GM23338 (cell line): Measurements from ENCODE around the gene BZW2. TPM values are rescaled to one million over a fixed set of nuclear protein-coding genes. Genes with fewer than 3 reads are reported as not detected.

ENCODE experiments used
- ATAC-seq: fragments of 200-7000 bp; cut with Tn5 transposase; 3 replicates; pipeline ENCODE4 v1.9.1; 2020
- DNase-seq: peaks from one replicate; pipeline ENCODE4 v3.0.0-alpha.2; 2015; ENCODE audit warnings: low spot score
- H2AFZ ChIP-seq: fragments of 200-600 bp; sonication (generic); 2 replicates; pipeline ENCODE4 v1.8.0; 2016; ENCODE audit warnings: antibody characterized with exemption, mild to moderate bottlenecking, moderate library complexity
- H3F3A ChIP-seq: fragments of 200-600 bp; sonication (generic); replicated peaks from 2 replicates; pipeline ENCODE4 v1.8.0; 2017; ENCODE audit warnings: antibody characterized with exemption, mixed run types, low read depth
- H3K27ac ChIP-seq: fragments of 200-600 bp; sonication (generic); 2 replicates; pipeline ENCODE4 v1.6.1; 2016; ENCODE audit warnings: low read depth
- H3K27me3 ChIP-seq: fragments of 200-600 bp; sonication (generic); 2 replicates; pipeline ENCODE4 v1.8.0; 2016; ENCODE audit warnings: mild to moderate bottlenecking, mixed run types, moderate library complexity; ENCODE audit not compliant: insufficient read depth
- H3K36me3 ChIP-seq: fragments of 200-600 bp; sonication (generic); 2 replicates; pipeline ENCODE4 v1.8.0; 2016; ENCODE audit warnings: mild to moderate bottlenecking; ENCODE audit not compliant: insufficient read depth
- H3K4me1 ChIP-seq: fragments of 200-600 bp; sonication (generic); 2 replicates; pipeline ENCODE4 v1.8.0; 2016; ENCODE audit warnings: mild to moderate bottlenecking, moderate library complexity; ENCODE audit not compliant: insufficient read depth
- H3K4me2 ChIP-seq: fragments of 200-600 bp; sonication (generic); 2 replicates; pipeline ENCODE4 v1.7.1; 2017; ENCODE audit warnings: mixed run types
- H3K4me3 ChIP-seq: fragments of 200-600 bp; sonication (generic); 2 replicates; pipeline ENCODE4 v1.6.1; 2016; ENCODE audit warnings: mixed run types
- H3K79me2 ChIP-seq: fragments of 200-600 bp; sonication (generic); replicated peaks from 2 replicates; pipeline ENCODE4 v1.8.0; 2017; ENCODE audit warnings: mild to moderate bottlenecking; ENCODE audit not compliant: insufficient read depth
- H3K9me2 ChIP-seq: fragments of 200-600 bp; sonication (generic); 2 replicates; pipeline ENCODE4 v1.8.0; 2017; ENCODE audit not compliant: insufficient read depth
- H4K20me1 ChIP-seq: fragments of 200-600 bp; sonication (generic); replicated peaks from 2 replicates; pipeline ENCODE4 v1.8.0; 2017; ENCODE audit warnings: mild to moderate bottlenecking; ENCODE audit not compliant: insufficient read depth
- H3K27ac Mint-ChIP-seq: 2 replicates; pipeline ENCODE4 v1.8.0; 2020; ENCODE audit warnings: inconsistent platforms, mild to moderate bottlenecking, moderate library complexity, mixed read lengths
- H3K27me3 Mint-ChIP-seq: 3 replicates; pipeline ENCODE4 v1.8.0; 2022; ENCODE audit warnings: low read depth, mild to moderate bottlenecking, moderate library complexity, mixed read lengths, inconsistent platforms; ENCODE audit not compliant: insufficient read depth, poor library complexity
- H3K36me3 Mint-ChIP-seq: 3 replicates; pipeline ENCODE4 v1.8.0; 2021; ENCODE audit warnings: low read depth, mild to moderate bottlenecking, inconsistent platforms, moderate library complexity, mixed read lengths
- H3K4me1 Mint-ChIP-seq: 3 replicates; pipeline ENCODE4 v1.8.0; 2020; ENCODE audit warnings: mild to moderate bottlenecking, inconsistent platforms, mixed read lengths
- H3K4me3 Mint-ChIP-seq: 3 replicates; pipeline ENCODE4 v1.8.0; 2021; ENCODE audit warnings: moderate library complexity, mild to moderate bottlenecking, inconsistent platforms, mixed read lengths
- H3K9me3 Mint-ChIP-seq: 3 replicates; pipeline ENCODE4 v1.8.0; 2020; ENCODE audit warnings: moderate library complexity, mild to moderate bottlenecking, inconsistent platforms, mixed read lengths
- CREB1 ChIP-seq: fragments of 250-450 bp; sonication (Bioruptor Pico); IDR thresholded peaks from 2 replicates; pipeline ENCODE4 v1.5.0; 2020; ENCODE audit warnings: low read depth, mild to moderate bottlenecking, moderate library complexity
- EZH2 ChIP-seq: fragments of 200-600 bp; sonication (generic); IDR thresholded peaks from one replicate; pipeline ENCODE4 v1.8.0; 2017; ENCODE audit warnings: antibody characterized with exemption, mild to moderate bottlenecking, low read depth; ENCODE audit not compliant: unreplicated experiment
- EZH2phosphoT487 ChIP-seq: fragments of 200-600 bp; sonication (generic); IDR thresholded peaks from one replicate; pipeline ENCODE4 v1.8.1; 2018; ENCODE audit warnings: antibody characterized with exemption; ENCODE audit not compliant: unreplicated experiment
- JUNB ChIP-seq: IDR thresholded peaks from one replicate; pipeline ENCODE4 v1.6.1; 2016; ENCODE audit warnings: antibody characterized with exemption; ENCODE audit not compliant: unreplicated experiment
- POLR2AphosphoS5 ChIP-seq: IDR thresholded peaks from 2 replicates; pipeline ENCODE4 v1.6.1; 2016; ENCODE audit warnings: antibody characterized with exemption, low read depth
- STAT1 ChIP-seq: IDR thresholded peaks from one replicate; pipeline ENCODE4 v1.6.1; 2016; ENCODE audit warnings: antibody characterized with exemption; ENCODE audit not compliant: unreplicated experiment
- ZNF114 ChIP-seq: fragments of 250-450 bp; sonication (Bioruptor Pico); IDR thresholded peaks from 2 replicates; pipeline ENCODE4 v1.5.0; 2020; ENCODE audit warnings: mild to moderate bottlenecking, moderate library complexity
- ZNF331 ChIP-seq: fragments of 250-450 bp; sonication (Bioruptor Pico); IDR thresholded peaks from 2 replicates; pipeline ENCODE4 v1.5.0; 2020; ENCODE audit warnings: low read depth, mild to moderate bottlenecking, moderate library complexity
- polyA plus RNA-seq: library from polyadenylated mRNA; unstranded; fragments of >200 nt; fragmentation: Nextera tagmentation; extraction: Ambion mirVana; gene quantifications from 2 replicates; pipeline ENCODE4 v1.2.1, GENCODE V29; 2016
- total RNA-seq: library from RNA; depleted of rRNA; stranded (reverse); fragments of >200 nt; shearing (Covaris generic); gene quantifications from 2 replicates; pipeline ENCODE4 v1.2.3, GENCODE V29; 2014
- TF ChIP-seq, protein P1 (sequence below), 2 experiments: fragments of 200-600 bp in 1 of 2; sonication (generic) in 1 of 2; conservative IDR thresholded peaks; 2 replicates each; pipeline versions ENCODE4 v1.5.1 to v1.6.1; 2016 to 2017; ENCODE audit warnings: antibody characterized with exemption in 2 of 2, low read depth in 2 of 2, mild to moderate bottlenecking in 2 of 2, moderate library complexity in 1 of 2
- TF ChIP-seq, protein P2 (sequence below): fragments of 250-450 bp; sonication (Bioruptor Pico); IDR thresholded peaks from 2 replicates; pipeline ENCODE4 v1.5.0; 2020; ENCODE audit warnings: mild to moderate bottlenecking, moderate library complexity
- TF ChIP-seq, protein P3 (sequence below): IDR thresholded peaks from 2 replicates; pipeline ENCODE4 v1.6.1; 2016; ENCODE audit warnings: antibody characterized with exemption

The BZW2 gene
- total and polyA plus RNA-seq, 2 experiments from 2014 or later = 88.8 to 108 TPM

DNA sequence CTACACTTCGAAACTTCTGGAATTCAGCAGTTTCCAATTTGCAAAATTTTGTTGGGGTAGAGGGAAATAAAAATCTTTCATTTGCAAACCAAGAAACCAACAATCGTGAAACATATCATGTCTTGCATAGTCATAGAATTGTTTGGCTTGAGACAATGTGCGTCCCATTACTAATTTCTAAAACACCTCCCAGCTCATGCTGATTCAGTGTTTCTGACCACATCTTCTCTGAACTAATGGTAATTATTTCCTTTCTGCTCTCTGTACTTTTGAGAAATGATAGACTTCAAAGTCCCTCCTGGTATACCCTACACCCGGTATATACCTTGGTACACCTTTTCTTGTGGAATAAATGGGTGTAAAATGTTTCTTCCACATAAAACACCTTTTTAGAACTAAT, 65.7 kb downstream of the BZW2 start:
- H4K20me1 ChIP-seq = no peaks in the 10 kb centered on the region
- no peaks in the 10 kb centered on the region for H3K36me3 ChIP-seq
- TF ChIP-seq, protein P1, sequence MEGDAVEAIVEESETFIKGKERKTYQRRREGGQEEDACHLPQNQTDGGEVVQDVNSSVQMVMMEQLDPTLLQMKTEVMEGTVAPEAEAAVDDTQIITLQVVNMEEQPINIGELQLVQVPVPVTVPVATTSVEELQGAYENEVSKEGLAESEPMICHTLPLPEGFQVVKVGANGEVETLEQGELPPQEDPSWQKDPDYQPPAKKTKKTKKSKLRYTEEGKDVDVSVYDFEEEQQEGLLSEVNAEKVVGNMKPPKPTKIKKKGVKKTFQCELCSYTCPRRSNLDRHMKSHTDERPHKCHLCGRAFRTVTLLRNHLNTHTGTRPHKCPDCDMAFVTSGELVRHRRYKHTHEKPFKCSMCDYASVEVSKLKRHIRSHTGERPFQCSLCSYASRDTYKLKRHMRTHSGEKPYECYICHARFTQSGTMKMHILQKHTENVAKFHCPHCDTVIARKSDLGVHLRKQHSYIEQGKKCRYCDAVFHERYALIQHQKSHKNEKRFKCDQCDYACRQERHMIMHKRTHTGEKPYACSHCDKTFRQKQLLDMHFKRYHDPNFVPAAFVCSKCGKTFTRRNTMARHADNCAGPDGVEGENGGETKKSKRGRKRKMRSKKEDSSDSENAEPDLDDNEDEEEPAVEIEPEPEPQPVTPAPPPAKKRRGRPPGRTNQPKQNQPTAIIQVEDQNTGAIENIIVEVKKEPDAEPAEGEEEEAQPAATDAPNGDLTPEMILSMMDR (conservative IDR thresholded peaks at IDR 0.05; ENCODE audit: low read depth in 2 of 2) = no peak
- H3K79me2 ChIP-seq = no peaks in the 10 kb centered on the region
- H3K27me3 ChIP-seq = no peaks in the 10 kb centered on the region
- Mint-ChIP-seq H3K27ac (no peak overlapping the region), H3K27me3 (no peaks in the 10 kb centered on the region), H3K9me3 (no peaks in the 10 kb centered on the region), H3K36me3 (peaks cover 10% of the 10 kb centered on the region; the same call in 2 of the 3 replicates), H3K4me3 (no peak overlapping the region), H3K4me1 (peaks cover 10% of the 10 kb centered on the region; the same call in 2 of the 3 replicates)
- no peak overlapping the region for H3K4me3 ChIP-seq
- H3K4me2 ChIP-seq = no peak overlapping the region
- DNase-seq = no peak
- H3K9me2 ChIP-seq = no peaks in the 10 kb centered on the region
- no peaks in the 10 kb centered on the region for H3F3A ChIP-seq
- no peaks in the 10 kb centered on the region; the same call in 1 of the 2 replicates for H3K4me1 ChIP-seq
- no peak overlapping the region for H3K27ac ChIP-seq
- no peak for ATAC-seq
- no peak overlapping the region for H2AFZ ChIP-seq

DNA sequence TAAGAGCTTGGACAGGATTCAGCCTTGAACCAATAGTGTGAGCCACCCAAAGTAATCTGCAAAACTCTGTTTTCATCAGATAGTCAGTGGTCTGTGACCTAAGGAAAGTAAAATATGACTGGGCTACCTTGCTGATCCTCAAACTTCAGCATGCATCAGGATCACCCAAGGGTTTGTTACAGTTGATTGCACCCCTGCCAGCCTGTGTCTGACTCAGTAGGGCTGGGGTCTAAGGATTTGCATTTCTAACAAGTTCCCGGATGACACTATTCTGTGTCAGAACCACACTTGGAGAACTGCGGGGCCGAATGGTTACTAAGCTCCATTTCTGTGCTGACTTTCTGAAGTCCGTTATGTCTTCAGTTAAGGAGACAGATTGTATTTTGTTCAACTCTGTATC, 66.9 kb downstream of the BZW2 start:
- H3K27me3 Mint-ChIP-seq = peaks cover 2% of the 10 kb centered on the region
- DNase-seq (no peak), ATAC-seq (no peak)
- H3K36me3 Mint-ChIP-seq = no peaks in the 10 kb centered on the region
- no peak overlapping the region for H3K27ac ChIP-seq
- no peaks in the 10 kb centered on the region for H3K36me3 ChIP-seq
- H3K4me1 Mint-ChIP-seq = peaks cover 10% of the 10 kb centered on the region; the same call in 2 of the 3 replicates
- H3K27me3 ChIP-seq = no peaks in the 10 kb centered on the region
- no peaks in the 10 kb centered on the region for H4K20me1 ChIP-seq
- H2AFZ ChIP-seq = no peak overlapping the region
- no peak overlapping the region for H3K4me3 Mint-ChIP-seq
- H3K27ac Mint-ChIP-seq = no peak overlapping the region
- H3K4me3 ChIP-seq = no peak overlapping the region
- no peaks in the 10 kb centered on the region; the same call in 1 of the 2 replicates for H3K4me1 ChIP-seq
- no peak overlapping the region for H3K4me2 ChIP-seq
- no peaks in the 10 kb centered on the region for H3K79me2 ChIP-seq
- no peaks in the 10 kb centered on the region for H3K9me3 Mint-ChIP-seq
- H3K9me2 ChIP-seq = no peaks in the 10 kb centered on the region
- no peaks in the 10 kb centered on the region for H3F3A ChIP-seq
- TF ChIP-seq ZNF114 (CRISPR knock-in tag) = no peak
- no peak for TF ChIP-seq STAT1
- TF ChIP-seq POLR2AphosphoS5 = no peak
- TF ChIP-seq, protein P2, sequence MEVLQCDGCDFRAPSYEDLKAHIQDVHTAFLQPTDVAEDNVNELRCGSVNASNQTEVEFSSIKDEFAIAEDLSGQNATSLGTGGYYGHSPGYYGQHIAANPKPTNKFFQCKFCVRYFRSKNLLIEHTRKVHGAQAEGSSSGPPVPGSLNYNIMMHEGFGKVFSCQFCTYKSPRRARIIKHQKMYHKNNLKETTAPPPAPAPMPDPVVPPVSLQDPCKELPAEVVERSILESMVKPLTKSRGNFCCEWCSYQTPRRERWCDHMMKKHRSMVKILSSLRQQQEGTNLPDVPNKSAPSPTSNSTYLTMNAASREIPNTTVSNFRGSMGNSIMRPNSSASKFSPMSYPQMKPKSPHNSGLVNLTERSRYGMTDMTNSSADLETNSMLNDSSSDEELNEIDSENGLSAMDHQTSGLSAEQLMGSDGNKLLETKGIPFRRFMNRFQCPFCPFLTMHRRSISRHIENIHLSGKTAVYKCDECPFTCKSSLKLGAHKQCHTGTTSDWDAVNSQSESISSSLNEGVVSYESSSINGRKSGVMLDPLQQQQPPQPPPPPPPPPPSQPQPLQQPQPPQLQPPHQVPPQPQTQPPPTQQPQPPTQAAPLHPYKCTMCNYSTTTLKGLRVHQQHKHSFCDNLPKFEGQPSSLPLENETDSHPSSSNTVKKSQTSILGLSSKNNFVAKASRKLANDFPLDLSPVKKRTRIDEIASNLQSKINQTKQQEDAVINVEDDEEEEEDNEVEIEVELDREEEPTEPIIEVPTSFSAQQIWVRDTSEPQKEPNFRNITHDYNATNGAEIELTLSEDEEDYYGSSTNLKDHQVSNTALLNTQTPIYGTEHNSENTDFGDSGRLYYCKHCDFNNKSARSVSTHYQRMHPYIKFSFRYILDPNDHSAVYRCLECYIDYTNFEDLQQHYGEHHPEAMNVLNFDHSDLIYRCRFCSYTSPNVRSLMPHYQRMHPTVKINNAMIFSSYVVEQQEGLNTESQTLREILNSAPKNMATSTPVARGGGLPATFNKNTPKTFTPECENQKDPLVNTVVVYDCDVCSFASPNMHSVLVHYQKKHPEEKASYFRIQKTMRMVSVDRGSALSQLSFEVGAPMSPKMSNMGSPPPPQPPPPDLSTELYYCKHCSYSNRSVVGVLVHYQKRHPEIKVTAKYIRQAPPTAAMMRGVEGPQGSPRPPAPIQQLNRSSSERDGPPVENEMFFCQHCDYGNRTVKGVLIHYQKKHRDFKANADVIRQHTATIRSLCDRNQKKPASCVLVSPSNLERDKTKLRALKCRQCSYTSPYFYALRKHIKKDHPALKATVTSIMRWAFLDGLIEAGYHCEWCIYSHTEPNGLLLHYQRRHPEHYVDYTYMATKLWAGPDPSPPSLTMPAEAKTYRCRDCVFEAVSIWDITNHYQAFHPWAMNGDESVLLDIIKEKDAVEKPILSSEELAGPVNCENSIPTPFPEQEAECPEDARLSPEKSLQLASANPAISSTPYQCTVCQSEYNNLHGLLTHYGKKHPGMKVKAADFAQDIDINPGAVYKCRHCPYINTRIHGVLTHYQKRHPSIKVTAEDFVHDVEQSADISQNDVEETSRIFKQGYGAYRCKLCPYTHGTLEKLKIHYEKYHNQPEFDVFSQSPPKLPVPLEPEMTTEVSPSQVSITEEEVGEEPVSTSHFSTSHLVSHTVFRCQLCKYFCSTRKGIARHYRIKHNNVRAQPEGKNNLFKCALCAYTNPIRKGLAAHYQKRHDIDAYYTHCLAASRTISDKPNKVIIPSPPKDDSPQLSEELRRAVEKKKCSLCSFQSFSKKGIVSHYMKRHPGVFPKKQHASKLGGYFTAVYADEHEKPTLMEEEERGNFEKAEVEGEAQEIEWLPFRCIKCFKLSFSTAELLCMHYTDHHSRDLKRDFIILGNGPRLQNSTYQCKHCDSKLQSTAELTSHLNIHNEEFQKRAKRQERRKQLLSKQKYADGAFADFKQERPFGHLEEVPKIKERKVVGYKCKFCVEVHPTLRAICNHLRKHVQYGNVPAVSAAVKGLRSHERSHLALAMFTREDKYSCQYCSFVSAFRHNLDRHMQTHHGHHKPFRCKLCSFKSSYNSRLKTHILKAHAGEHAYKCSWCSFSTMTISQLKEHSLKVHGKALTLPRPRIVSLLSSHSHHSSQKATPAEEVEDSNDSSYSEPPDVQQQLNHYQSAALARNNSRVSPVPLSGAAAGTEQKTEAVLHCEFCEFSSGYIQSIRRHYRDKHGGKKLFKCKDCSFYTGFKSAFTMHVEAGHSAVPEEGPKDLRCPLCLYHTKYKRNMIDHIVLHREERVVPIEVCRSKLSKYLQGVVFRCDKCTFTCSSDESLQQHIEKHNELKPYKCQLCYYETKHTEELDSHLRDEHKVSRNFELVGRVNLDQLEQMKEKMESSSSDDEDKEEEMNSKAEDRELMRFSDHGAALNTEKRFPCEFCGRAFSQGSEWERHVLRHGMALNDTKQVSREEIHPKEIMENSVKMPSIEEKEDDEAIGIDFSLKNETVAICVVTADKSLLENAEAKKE (CRISPR knock-in tag) = no peak
- TF ChIP-seq EZH2 = no peak
- TF ChIP-seq, protein P1 (conservative IDR thresholded peaks at IDR 0.05; ENCODE audit: low read depth in 2 of 2) = no peak
- no peak for TF ChIP-seq EZH2phosphoT487
- no peak for TF ChIP-seq ZNF331 (CRISPR knock-in tag)
- TF ChIP-seq, protein P3, sequence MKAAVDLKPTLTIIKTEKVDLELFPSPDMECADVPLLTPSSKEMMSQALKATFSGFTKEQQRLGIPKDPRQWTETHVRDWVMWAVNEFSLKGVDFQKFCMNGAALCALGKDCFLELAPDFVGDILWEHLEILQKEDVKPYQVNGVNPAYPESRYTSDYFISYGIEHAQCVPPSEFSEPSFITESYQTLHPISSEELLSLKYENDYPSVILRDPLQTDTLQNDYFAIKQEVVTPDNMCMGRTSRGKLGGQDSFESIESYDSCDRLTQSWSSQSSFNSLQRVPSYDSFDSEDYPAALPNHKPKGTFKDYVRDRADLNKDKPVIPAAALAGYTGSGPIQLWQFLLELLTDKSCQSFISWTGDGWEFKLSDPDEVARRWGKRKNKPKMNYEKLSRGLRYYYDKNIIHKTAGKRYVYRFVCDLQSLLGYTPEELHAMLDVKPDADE = no peak
- TF ChIP-seq CREB1 (CRISPR knock-in tag) = no peak
- no peak for TF ChIP-seq JUNB
